HepG2 (cell line): Measurements from ENCODE around the gene NEK7. TPM values are rescaled to one million over a fixed set of nuclear protein-coding genes. Genes with fewer than 3 reads are reported as not detected.

ENCODE experiments used
- ATF7-NPFF ChIP-seq: sonication (generic); formaldehyde crosslinking; IDR thresholded peaks from 2 replicates; pipeline ENCODE4 v1.8.1; 2023; ENCODE audit warnings: mild to moderate bottlenecking, low read depth, missing genetic modification reagents, moderate library complexity
- BCL6 ChIP-seq: IDR thresholded peaks from 2 replicates; pipeline ENCODE4 v1.6.1; 2016; ENCODE audit warnings: missing genetic modification reagents, missing compliant biosample characterization
- FOXK2 ChIP-seq: fragments of 450-650 bp; IDR thresholded peaks from 2 replicates; pipeline ENCODE4 v1.6.1; 2016
- NONO ChIP-seq, 2 experiments: fragments of 450-650 bp in 1 of 2; sonication (generic) in 1 of 2; formaldehyde crosslinking in 1 of 2; IDR thresholded peaks in 1 of 2; conservative IDR thresholded peaks in 1 of 2; 2 replicates each; pipeline versions ENCODE4 v1.6.1 to v1.8.0; 2017 to 2022; ENCODE audit warnings: mild to moderate bottlenecking in 1 of 2, missing genetic modification reagents in 1 of 2, moderate library complexity in 1 of 2
- SAP130 ChIP-seq: IDR thresholded peaks from 2 replicates; pipeline ENCODE4 v1.6.1; 2016; ENCODE audit warnings: low read depth
- SMARCC2 ChIP-seq: fragments of 450-650 bp; IDR thresholded peaks from 2 replicates; pipeline ENCODE4 v1.6.1; 2017; ENCODE audit warnings: antibody characterized with exemption, mild to moderate bottlenecking
- TAF1 ChIP-seq: sonication (generic); formaldehyde crosslinking; IDR thresholded peaks from 2 replicates; pipeline ENCODE4 v1.4.0; 2020; ENCODE audit warnings: missing genetic modification reagents
- ZFP37 ChIP-seq: sonication (generic); formaldehyde crosslinking; IDR thresholded peaks from 2 replicates; pipeline ENCODE4 v1.4.0; 2020; ENCODE audit warnings: missing genetic modification reagents, borderline replicate concordance
- ZFP62 ChIP-seq: sonication (generic); formaldehyde crosslinking; IDR thresholded peaks from 2 replicates; pipeline ENCODE4 v1.4.0; 2020; ENCODE audit warnings: missing genetic modification reagents
- ZNF776 ChIP-seq: sonication (generic); formaldehyde crosslinking; IDR thresholded peaks from 2 replicates; pipeline ENCODE4 v1.4.0; 2020; ENCODE audit warnings: mild to moderate bottlenecking, missing genetic modification reagents
- polyA plus RNA-seq, 8 experiments: library from polyadenylated mRNA; depleted of rRNA in 3 of 8; stranded (reverse) in 7 of 8; unstranded in 1 of 8; fragments of >200 nt; fragmentation: Illumina TruSeq in 4 of 8; extraction: Trizol in 4 of 8; gene quantifications; 2 replicates each; pipeline versions ENCODE4 v1.2.1 to v1.2.3, GENCODE V29; 2011 to 2016; ENCODE audit warnings: low read depth in 4 of 8, missing spikeins in 1 of 8, mixed read lengths in 1 of 8; ENCODE audit not compliant: insufficient read depth in 1 of 8
- total RNA-seq, 5 experiments: library from RNA; depleted of rRNA; stranded (reverse); fragments of >200 nt; fragmentation: Illumina TruSeq; extraction: Trizol; gene quantifications; 2 replicates each; pipeline ENCODE4 v1.2.3, GENCODE V29; 2016; ENCODE audit warnings: low read depth in 1 of 5
- TF ChIP-seq, protein P1 (sequence below): sonication (generic); formaldehyde crosslinking; IDR thresholded peaks from 2 replicates; pipeline ENCODE4 v1.5.1; 2020; ENCODE audit warnings: mild to moderate bottlenecking, missing genetic modification reagents, borderline replicate concordance
- TF ChIP-seq, protein P2 (sequence below): sonication (generic); formaldehyde crosslinking; IDR thresholded peaks from 2 replicates; pipeline ENCODE4 v1.5.0; 2020; ENCODE audit warnings: mild to moderate bottlenecking, missing genetic modification reagents
- TF ChIP-seq, protein P3 (sequence below): sonication (generic); formaldehyde crosslinking; IDR thresholded peaks from 2 replicates; pipeline ENCODE4 v1.4.0; 2020; ENCODE audit warnings: mild to moderate bottlenecking, missing genetic modification reagents
- TF ChIP-seq, protein P4 (sequence below), 2 experiments: fragments of 450-650 bp in 1 of 2; sonication (generic) in 1 of 2; formaldehyde crosslinking in 1 of 2; IDR thresholded peaks; 2 replicates each; pipeline versions ENCODE4 v1.6.1 to v1.8.0; 2016 to 2022; ENCODE audit warnings: antibody characterized with exemption in 1 of 2, mild to moderate bottlenecking in 1 of 2, missing genetic modification reagents in 1 of 2

The NEK7 gene
- total and polyA plus RNA-seq, 2 of the 13 experiments (the other 11 are each of a cell fraction or from before 2014, with no cell fraction given), result 18.1 to 19.2 TPM

DNA sequence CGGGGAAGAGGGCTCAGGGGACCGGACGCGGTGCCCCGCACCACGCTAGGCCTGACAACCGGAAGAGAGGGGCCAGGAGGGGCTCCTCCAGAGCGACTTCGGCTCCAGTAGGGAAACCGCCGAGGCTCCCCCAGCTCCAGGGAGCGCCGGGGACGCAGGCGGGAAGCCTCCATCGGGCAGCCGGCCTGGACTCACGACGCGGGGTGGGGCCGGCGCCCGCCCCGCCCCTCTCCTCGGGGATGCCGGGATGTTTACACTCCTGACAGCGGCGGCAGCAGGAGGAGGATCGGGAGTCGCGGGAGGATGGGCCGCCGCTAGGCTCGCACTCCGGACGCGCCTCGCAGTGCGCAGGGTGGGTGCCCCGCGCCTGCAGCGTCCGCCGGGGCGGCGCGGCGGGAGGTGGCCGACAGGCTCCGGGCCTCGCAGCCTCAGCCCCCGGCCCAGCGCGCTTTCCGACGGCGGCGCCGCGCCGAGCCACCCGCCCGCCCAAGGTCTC lies at the start of gene NEK7 (continued):
- TF ChIP-seq ZFP37 (no peak), ZNF776 (CRISPR knock-in tag) (peak; percentile 60; the same call in 1 of the 2 replicates), TAF1 (CRISPR knock-in tag) (peak; percentile 70; the same call in 1 of the 2 replicates), ZFP62 (no peak), FOXK2 (no peak), SMARCC2 (no peak), ATF7-NPFF (CRISPR knock-in tag) (no peak; the same call in 1 of the 2 replicates), BCL6 (CRISPR knock-in tag) (no peak), NONO (IDR thresholded peaks at IDR 0.05) (no peak), NONO (CRISPR knock-in tag; conservative IDR thresholded peaks at IDR 0.05) (peak; percentile 66), SAP130 (CRISPR knock-in tag) (peak; percentile 79)
- TF ChIP-seq, protein P1, sequence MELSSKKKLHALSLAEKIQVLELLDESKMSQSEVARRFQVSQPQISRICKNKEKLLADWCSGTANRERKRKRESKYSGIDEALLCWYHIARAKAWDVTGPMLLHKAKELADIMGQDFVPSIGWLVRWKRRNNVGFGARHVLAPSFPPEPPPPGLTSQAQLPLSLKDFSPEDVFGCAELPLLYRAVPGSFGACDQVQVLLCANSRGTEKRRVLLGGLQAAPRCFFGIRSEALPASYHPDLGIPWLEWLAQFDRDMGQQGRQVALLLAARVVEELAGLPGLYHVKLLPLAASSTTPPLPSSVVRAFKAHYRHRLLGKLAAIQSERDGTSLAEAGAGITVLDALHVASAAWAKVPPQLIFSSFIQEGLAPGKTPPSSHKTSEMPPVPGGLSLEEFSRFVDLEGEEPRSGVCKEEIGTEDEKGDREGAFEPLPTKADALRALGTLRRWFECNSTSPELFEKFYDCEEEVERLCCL (CRISPR knock-in tag), result no peak
- TF ChIP-seq, protein P2, sequence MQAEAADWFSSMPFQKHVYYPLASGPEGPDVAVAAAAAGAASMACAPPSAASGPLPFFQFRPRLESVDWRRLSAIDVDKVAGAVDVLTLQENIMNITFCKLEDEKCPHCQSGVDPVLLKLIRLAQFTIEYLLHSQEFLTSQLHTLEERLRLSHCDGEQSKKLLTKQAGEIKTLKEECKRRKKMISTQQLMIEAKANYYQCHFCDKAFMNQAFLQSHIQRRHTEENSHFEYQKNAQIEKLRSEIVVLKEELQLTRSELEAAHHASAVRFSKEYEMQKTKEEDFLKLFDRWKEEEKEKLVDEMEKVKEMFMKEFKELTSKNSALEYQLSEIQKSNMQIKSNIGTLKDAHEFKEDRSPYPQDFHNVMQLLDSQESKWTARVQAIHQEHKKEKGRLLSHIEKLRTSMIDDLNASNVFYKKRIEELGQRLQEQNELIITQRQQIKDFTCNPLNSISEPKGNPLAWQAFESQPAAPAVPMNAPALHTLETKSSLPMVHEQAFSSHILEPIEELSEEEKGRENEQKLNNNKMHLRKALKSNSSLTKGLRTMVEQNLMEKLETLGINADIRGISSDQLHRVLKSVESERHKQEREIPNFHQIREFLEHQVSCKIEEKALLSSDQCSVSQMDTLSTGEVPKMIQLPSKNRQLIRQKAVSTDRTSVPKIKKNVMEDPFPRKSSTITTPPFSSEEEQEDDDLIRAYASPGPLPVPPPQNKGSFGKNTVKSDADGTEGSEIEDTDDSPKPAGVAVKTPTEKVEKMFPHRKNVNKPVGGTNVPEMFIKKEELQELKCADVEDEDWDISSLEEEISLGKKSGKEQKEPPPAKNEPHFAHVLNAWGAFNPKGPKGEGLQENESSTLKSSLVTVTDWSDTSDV (CRISPR knock-in tag), result no peak
- TF ChIP-seq, protein P3, sequence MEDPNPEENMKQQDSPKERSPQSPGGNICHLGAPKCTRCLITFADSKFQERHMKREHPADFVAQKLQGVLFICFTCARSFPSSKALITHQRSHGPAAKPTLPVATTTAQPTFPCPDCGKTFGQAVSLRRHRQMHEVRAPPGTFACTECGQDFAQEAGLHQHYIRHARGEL, result no peak
- TF ChIP-seq, protein P4, sequence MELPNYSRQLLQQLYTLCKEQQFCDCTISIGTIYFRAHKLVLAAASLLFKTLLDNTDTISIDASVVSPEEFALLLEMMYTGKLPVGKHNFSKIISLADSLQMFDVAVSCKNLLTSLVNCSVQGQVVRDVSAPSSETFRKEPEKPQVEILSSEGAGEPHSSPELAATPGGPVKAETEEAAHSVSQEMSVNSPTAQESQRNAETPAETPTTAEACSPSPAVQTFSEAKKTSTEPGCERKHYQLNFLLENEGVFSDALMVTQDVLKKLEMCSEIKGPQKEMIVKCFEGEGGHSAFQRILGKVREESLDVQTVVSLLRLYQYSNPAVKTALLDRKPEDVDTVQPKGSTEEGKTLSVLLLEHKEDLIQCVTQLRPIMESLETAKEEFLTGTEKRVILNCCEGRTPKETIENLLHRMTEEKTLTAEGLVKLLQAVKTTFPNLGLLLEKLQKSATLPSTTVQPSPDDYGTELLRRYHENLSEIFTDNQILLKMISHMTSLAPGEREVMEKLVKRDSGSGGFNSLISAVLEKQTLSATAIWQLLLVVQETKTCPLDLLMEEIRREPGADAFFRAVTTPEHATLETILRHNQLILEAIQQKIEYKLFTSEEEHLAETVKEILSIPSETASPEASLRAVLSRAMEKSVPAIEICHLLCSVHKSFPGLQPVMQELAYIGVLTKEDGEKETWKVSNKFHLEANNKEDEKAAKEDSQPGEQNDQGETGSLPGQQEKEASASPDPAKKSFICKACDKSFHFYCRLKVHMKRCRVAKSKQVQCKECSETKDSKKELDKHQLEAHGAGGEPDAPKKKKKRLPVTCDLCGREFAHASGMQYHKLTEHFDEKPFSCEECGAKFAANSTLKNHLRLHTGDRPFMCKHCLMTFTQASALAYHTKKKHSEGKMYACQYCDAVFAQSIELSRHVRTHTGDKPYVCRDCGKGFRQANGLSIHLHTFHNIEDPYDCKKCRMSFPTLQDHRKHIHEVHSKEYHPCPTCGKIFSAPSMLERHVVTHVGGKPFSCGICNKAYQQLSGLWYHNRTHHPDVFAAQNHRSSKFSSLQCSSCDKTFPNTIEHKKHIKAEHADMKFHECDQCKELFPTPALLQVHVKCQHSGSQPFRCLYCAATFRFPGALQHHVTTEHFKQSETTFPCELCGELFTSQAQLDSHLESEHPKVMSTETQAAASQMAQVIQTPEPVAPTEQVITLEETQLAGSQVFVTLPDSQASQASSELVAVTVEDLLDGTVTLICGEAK (IDR thresholded peaks at IDR 0.05), result no peak
- TF ChIP-seq, protein P4 (CRISPR knock-in tag; IDR thresholded peaks at IDR 0.05), result peak; percentile 54; the same call in 1 of the 2 replicates
